ENCODE data around the gene IL36RN.

Gene IL36RN

GRCh38 chr2:113064281-113064680 lies 5.3 kb downstream of the IL36RN start:
- Histone ChIP-seq H3K36me3 (ENCODE audit: low read depth) (no peaks in the 10 kb centered on the region), H3K4me1 (ENCODE audit: insufficient read depth, poor library complexity, severe bottlenecking) (peaks cover 10% of the 10 kb centered on the region), H3K27me3 (ENCODE audit: insufficient read depth, poor library complexity, severe bottlenecking) (no peaks in the 10 kb centered on the region), H3K4me3 (ENCODE audit: severe bottlenecking) (no peak overlapping the region), H3K27ac (ENCODE audit: poor library complexity, severe bottlenecking) (no peak overlapping the region), H3K9me3 (ENCODE audit: severe bottlenecking) (no peaks in the 10 kb centered on the region)
- no peak for TF ChIP-seq CTCF (IDR thresholded peaks at IDR 0.05; ENCODE audit: poor library complexity, severe bottlenecking)
- ATAC-seq (ENCODE audit: low read depth) (no peak), DNase-seq (ENCODE audit: low spot score) (no peak)

GRCh38 chr2:113064898-113065297 lies 5.9 kb downstream of the IL36RN start:
- no peak for DNase-seq (ENCODE audit: low spot score)
- H3K4me3 ChIP-seq (ENCODE audit: severe bottlenecking): no peak overlapping the region
- ATAC-seq (ENCODE audit: low read depth): no peak

GRCh38 chr2:113067681-113068080 lies 8.7 kb downstream of the IL36RN start, which contains the start of gene IL1F10:
TSS of gene IL1F10 (plus strand) at chr2:113067970. CDS start at chr2:113072739, 4,769 bp downstream.
- H3K27me3 ChIP-seq (ENCODE audit: insufficient read depth, poor library complexity, severe bottlenecking): no peaks in the 10 kb centered on the region
- peak within 1 kb of the TSS; percentile 41 for H3K27ac ChIP-seq (ENCODE audit: poor library complexity, severe bottlenecking)
- no peak for TF ChIP-seq CTCF (IDR thresholded peaks at IDR 0.05; ENCODE audit: poor library complexity, severe bottlenecking)
- H3K36me3 ChIP-seq (ENCODE audit: low read depth): no peaks in the 10 kb centered on the region
- H3K9me3 ChIP-seq (ENCODE audit: severe bottlenecking): no peaks in the 10 kb centered on the region
- no peak within 1 kb of the TSS for H3K4me3 ChIP-seq (ENCODE audit: severe bottlenecking)
- peaks cover 30% of the 10 kb centered on the region for H3K4me1 ChIP-seq (ENCODE audit: insufficient read depth, poor library complexity, severe bottlenecking)
- DNase-seq (ENCODE audit: low spot score) (no peak), ATAC-seq (ENCODE audit: low read depth) (no peak)

More at GRCh38 chr2:113064898-113065297, 5.9 kb downstream of the IL36RN start:
- no peaks in the 10 kb centered on the region for H3K9me3 ChIP-seq (ENCODE audit: severe bottlenecking)
- peaks cover 16% of the 10 kb centered on the region for H3K4me1 ChIP-seq (ENCODE audit: insufficient read depth, poor library complexity, severe bottlenecking)
- H3K27me3 ChIP-seq (ENCODE audit: insufficient read depth, poor library complexity, severe bottlenecking): no peaks in the 10 kb centered on the region
- no peak overlapping the region for H3K27ac ChIP-seq (ENCODE audit: poor library complexity, severe bottlenecking)
- TF ChIP-seq CTCF (IDR thresholded peaks at IDR 0.05; ENCODE audit: poor library complexity, severe bottlenecking): no peak
- no peaks in the 10 kb centered on the region for H3K36me3 ChIP-seq (ENCODE audit: low read depth)

- H3K27ac ChIP-seq (ENCODE audit: poor library complexity, severe bottlenecking): peak overlapping the region; percentile 41
- no peaks in the 10 kb centered on the region for H3K36me3 ChIP-seq (ENCODE audit: low read depth)
- TF ChIP-seq CTCF (IDR thresholded peaks at IDR 0.05; ENCODE audit: poor library complexity, severe bottlenecking): no peak
- H3K4me3 ChIP-seq (ENCODE audit: severe bottlenecking): no peak overlapping the region
- no peak for DNase-seq (ENCODE audit: low spot score)
- H3K9me3 ChIP-seq (ENCODE audit: severe bottlenecking): no peaks in the 10 kb centered on the region
- peaks cover 36% of the 10 kb centered on the region for H3K4me1 ChIP-seq (ENCODE audit: insufficient read depth, poor library complexity, severe bottlenecking)
- no peak for ATAC-seq (ENCODE audit: low read depth)
- H3K27me3 ChIP-seq (ENCODE audit: insufficient read depth, poor library complexity, severe bottlenecking): no peaks in the 10 kb centered on the region
These were observed 9.3 kb downstream of the IL36RN start for GRCh38 chr2:113068249-113068648.

GRCh38 chr2:113068706-113069485 lies 9.9 kb downstream of the IL36RN start:
- Histone ChIP-seq H3K4me3 (ENCODE audit: severe bottlenecking) (no peak overlapping the region), H3K4me1 (ENCODE audit: insufficient read depth, poor library complexity, severe bottlenecking) (peaks cover 36% of the 10 kb centered on the region), H3K36me3 (ENCODE audit: low read depth) (no peaks in the 10 kb centered on the region), H3K9me3 (ENCODE audit: severe bottlenecking) (no peaks in the 10 kb centered on the region), H3K27me3 (ENCODE audit: insufficient read depth, poor library complexity, severe bottlenecking) (no peaks in the 10 kb centered on the region), H3K27ac (ENCODE audit: poor library complexity, severe bottlenecking) (peak overlapping the region; percentile 41)
- no peak for DNase-seq (ENCODE audit: low spot score)
- peak; percentile 29; the same call in 1 of the 3 replicates for ATAC-seq (ENCODE audit: low read depth)
- no peak for TF ChIP-seq CTCF (IDR thresholded peaks at IDR 0.05; ENCODE audit: poor library complexity, severe bottlenecking)

Measured in RWPE2 (cell line).